ENCODE measurements around the gene MMP15. TPM values are rescaled to one million over a fixed set of nuclear protein-coding genes. Genes with fewer than 3 reads are reported as not detected.

Gene MMP15
- total RNA-seq, 2 experiments from 2014 or later: 0.25 to 0.31 TPM

GRCh38 chr16:57994778-57995177 is 30.8 kb upstream of the MMP15 start:
- Mint-ChIP-seq H3K4me3 (peak overlapping the region; percentile 45), H3K27me3 (no peaks in the 10 kb centered on the region), H3K4me1 (ENCODE audit: low read depth) (peaks cover 45% of the 10 kb centered on the region), H3K9me3 (no peaks in the 10 kb centered on the region), H3K27ac (peak overlapping the region; percentile 83), H3K36me3 (ENCODE audit: low read depth) (peaks cover 42% of the 10 kb centered on the region)
- ATAC-seq (ENCODE audit: poor library complexity): peak; percentile 31
- POLR2A ChIA-PET: no interaction called here
- peak overlapping the region; percentile 48 to 53 for H3K27ac ChIP-seq (ENCODE audit: low read depth in 1 of 2, low read length in 2 of 2)
- H3K36me3 ChIP-seq (ENCODE audit: insufficient read depth, low read length): peaks cover 46% of the 10 kb centered on the region
- no peak for TF ChIP-seq CTCF (IDR thresholded peaks at IDR 0.05)
- H3K27me3 ChIP-seq (ENCODE audit: control insufficient read depth in 1 of 2, insufficient read depth in 2 of 2, low read length in 2 of 2): no peaks in the 10 kb centered on the region
- H3K4me3 ChIP-seq (ENCODE audit: low read length): no peak overlapping the region
- peak in 9 of 14 experiments; percentile 20 to 79 (median 34) for DNase-seq
- intact Hi-C loops (cut with DNase I, micrococcal nuclease): loop anchor here (5.0 to 10.0 kb wide), 2 partner anchors 257 to 630 kb away; partner anchors contain the start of genes CNOT1 (in 1 of the 2) and KATNB1 (in 1 of the 2)
- H3K4me1 ChIP-seq (ENCODE audit: insufficient read depth, low read length): peaks cover 70% of the 10 kb centered on the region
- CTCF ChIA-PET: no interaction called here
- no peaks in the 10 kb centered on the region for H3K9me3 ChIP-seq (ENCODE audit: control insufficient read depth in 1 of 2, insufficient read depth in 1 of 2, low read length in 2 of 2)

- Histone ChIP-seq H3K9me3 (ENCODE audit: control insufficient read depth in 1 of 2, insufficient read depth in 1 of 2, low read length in 2 of 2) (no peaks in the 10 kb centered on the region), H3K36me3 (ENCODE audit: insufficient read depth, low read length) (peaks cover 46% of the 10 kb centered on the region), H3K27ac (ENCODE audit: low read depth in 1 of 2, low read length in 2 of 2) (peak overlapping the region; percentile 48 to 53), H3K27me3 (ENCODE audit: control insufficient read depth in 1 of 2, insufficient read depth in 2 of 2, low read length in 2 of 2) (no peaks in the 10 kb centered on the region), H3K4me3 (ENCODE audit: low read length) (no peak overlapping the region), H3K4me1 (ENCODE audit: insufficient read depth, low read length) (peaks cover 73% of the 10 kb centered on the region)
- Mint-ChIP-seq H3K27ac (peak overlapping the region; percentile 83), H3K9me3 (no peaks in the 10 kb centered on the region), H3K36me3 (ENCODE audit: low read depth) (peaks cover 42% of the 10 kb centered on the region), H3K4me1 (ENCODE audit: low read depth) (peaks cover 47% of the 10 kb centered on the region), H3K4me3 (no peak overlapping the region), H3K27me3 (no peaks in the 10 kb centered on the region)
- DNase-seq (no peak), ATAC-seq (ENCODE audit: poor library complexity) (no peak)
- intact Hi-C loops (cut with DNase I, micrococcal nuclease): loop anchor here (5.0 to 10.0 kb wide), 2 partner anchors 259 to 629 kb away; partner anchors contain the start of genes CNOT1 (in 1 of the 2) and KATNB1 (in 1 of the 2)
- TF ChIP-seq CTCF (IDR thresholded peaks at IDR 0.05): no peak
- ChIA-PET CTCF (no interaction called here), POLR2A (no interaction called here)
Measured at GRCh38 chr16:57995721-57996405, 29.7 kb upstream of the MMP15 start.

GRCh38 chr16:57996406-57997175 is 29.0 kb upstream of the MMP15 start:
- no peak for ATAC-seq (ENCODE audit: poor library complexity)
- H3K4me3 ChIP-seq (ENCODE audit: low read length): no peak overlapping the region
- H3K4me1 Mint-ChIP-seq (ENCODE audit: low read depth): peaks cover 54% of the 10 kb centered on the region
- H3K36me3 ChIP-seq (ENCODE audit: insufficient read depth, low read length): peaks cover 46% of the 10 kb centered on the region
- H3K27ac ChIP-seq (ENCODE audit: low read depth in 1 of 2, low read length in 2 of 2): no peak overlapping the region
- no peak for TF ChIP-seq CTCF (IDR thresholded peaks at IDR 0.05)
- peaks cover 80% of the 10 kb centered on the region for H3K4me1 ChIP-seq (ENCODE audit: insufficient read depth, low read length)
- ChIA-PET CTCF (no interaction called here), POLR2A (no interaction called here)
- H3K9me3 ChIP-seq (ENCODE audit: control insufficient read depth in 1 of 2, insufficient read depth in 1 of 2, low read length in 2 of 2): no peaks in the 10 kb centered on the region
- H3K27ac Mint-ChIP-seq: no peak overlapping the region
- H3K4me3 Mint-ChIP-seq: no peak overlapping the region
- H3K27me3 Mint-ChIP-seq: no peaks in the 10 kb centered on the region
- no peaks in the 10 kb centered on the region for H3K9me3 Mint-ChIP-seq
- peaks cover 49% of the 10 kb centered on the region for H3K36me3 Mint-ChIP-seq (ENCODE audit: low read depth)
- intact Hi-C loops (cut with DNase I, micrococcal nuclease): loop anchor here (5.0 to 10.0 kb wide), 2 partner anchors 259 to 628 kb away; partner anchors contain the start of genes CNOT1 (in 1 of the 2) and KATNB1 (in 1 of the 2)
- DNase-seq: no peak
- no peaks in the 10 kb centered on the region for H3K27me3 ChIP-seq (ENCODE audit: control insufficient read depth in 1 of 2, insufficient read depth in 2 of 2, low read length in 2 of 2)
